ENCODE measurements around the gene CRTC2. TPM values are rescaled to one million over a fixed set of nuclear protein-coding genes. Genes with fewer than 3 reads are reported as not detected.

CRTC2 gene
- total RNA-seq, 1 experiment from 2014 or later, result 15.5 TPM

DNA sequence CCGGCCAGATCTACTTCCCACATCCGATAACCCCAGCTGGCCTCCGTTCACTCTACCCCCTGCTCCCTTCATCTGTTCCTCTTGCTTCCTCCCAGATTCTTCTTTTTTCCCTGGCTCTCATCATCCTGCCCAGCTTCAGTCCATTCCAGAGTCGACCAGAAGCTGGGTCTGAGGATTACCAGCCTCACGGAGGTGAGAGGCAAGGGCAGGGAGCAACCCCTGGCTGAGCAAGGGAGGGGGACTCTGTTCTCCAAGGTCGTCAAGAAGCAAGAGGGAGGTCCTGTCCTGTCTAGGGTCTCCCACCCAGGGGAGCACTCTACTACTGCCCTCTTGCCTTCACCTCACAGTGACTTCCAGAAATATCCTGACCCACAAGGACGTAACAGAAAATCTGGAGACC is 15.1 kb upstream of the CRTC2 start:
- no peak for DNase-seq (ENCODE audit: low spot score)

DNA sequence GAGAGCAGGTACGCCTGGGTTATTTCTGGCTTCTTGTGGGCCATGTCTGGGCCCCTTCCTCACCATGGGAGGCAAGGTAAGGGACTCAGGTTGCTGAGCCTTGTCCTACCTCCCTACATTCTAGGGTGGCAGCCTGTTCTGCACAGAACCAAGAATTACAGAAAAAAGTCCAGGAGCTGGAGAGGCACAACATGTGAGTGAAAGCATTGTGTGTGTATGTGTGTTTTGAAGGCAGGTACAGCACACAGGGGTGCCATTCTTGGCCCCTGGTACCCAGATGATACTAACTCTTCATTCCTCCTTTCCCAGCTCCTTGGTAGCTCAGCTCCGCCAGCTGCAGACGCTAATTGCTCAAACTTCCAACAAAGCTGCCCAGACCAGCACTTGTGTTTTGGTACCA is 14.7 kb upstream of the CRTC2 start:
- DNase-seq (ENCODE audit: low spot score), result no peak

DNA sequence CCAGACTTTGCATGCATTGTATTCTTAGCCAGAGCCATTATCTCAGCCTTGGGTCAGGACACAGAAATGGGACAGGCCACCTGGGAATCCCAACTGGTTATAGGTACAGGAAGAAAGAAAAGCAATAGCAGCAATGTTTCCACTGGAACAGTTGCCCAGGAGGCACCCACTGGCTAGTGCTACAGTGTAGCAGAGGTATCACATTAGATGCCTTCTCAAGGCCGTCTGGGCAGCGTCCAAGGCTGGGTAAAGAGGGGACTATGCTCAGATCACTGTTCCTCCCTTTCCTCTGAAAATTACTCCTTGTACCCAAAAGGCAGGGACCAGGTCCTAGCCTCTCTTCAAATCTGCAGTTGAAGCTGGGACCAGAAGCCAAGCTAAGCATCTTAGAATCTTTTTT is 11.9 kb upstream of the CRTC2 start:
- no peak for DNase-seq (ENCODE audit: low spot score)

DNA sequence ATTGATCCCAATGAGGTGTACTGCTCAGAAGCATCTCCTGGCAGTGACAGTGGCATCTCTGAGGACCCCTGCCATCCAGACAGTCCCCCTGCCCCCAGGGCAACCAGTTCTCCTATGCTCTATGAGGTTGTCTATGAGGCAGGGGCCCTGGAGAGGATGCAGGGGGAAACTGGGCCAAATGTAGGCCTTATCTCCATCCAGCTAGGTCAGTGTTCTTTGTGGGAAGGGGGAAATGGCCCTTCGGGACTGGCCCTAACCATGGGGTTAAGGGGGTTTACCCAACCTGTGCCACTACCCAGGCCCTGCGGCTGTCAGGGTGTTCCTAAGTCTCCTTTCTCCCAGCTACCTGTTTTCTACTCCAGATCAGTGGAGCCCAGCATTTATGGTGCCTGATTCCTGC is 10.6 kb upstream of the CRTC2 start:
- DNase-seq (ENCODE audit: low spot score), result no peak

DNA sequence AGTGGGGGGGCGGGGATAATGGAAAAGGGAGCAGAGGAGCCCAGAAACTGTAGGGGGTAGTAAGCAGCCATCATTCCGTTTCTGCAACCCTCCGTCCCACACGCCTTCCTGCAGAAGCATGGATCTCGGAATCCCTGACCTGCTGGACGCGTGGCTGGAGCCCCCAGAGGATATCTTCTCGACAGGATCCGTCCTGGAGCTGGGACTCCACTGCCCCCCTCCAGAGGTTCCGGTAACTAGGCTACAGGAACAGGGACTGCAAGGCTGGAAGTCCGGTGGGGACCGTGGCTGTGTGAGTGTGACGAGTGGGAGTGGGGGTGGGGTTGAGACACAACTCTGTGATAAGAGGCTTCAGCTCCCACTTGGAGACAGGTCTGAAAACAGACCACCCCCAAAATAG is 10.0 kb upstream of the CRTC2 start:
- no peak for DNase-seq (ENCODE audit: low spot score)

DNA sequence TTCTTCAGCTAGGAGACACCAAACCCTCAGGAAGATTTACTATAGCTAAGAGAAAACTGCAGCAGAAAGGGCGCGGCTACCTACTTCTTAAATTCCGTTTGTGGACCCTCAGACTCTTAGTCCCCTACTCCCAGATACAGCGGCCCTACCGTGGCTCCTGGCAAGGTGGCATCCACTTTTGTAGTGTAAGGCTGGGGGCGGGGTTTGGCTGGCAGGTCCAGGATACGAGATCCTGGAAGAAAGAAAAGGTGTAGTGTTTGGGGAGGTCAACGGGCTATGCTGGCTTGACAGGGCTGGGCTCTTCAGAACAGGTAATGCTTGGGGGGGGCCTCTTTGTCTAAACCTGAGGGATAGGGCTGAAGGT is 9.6 kb upstream of the CRTC2 start:
- no peak for DNase-seq (ENCODE audit: low spot score)

DNA sequence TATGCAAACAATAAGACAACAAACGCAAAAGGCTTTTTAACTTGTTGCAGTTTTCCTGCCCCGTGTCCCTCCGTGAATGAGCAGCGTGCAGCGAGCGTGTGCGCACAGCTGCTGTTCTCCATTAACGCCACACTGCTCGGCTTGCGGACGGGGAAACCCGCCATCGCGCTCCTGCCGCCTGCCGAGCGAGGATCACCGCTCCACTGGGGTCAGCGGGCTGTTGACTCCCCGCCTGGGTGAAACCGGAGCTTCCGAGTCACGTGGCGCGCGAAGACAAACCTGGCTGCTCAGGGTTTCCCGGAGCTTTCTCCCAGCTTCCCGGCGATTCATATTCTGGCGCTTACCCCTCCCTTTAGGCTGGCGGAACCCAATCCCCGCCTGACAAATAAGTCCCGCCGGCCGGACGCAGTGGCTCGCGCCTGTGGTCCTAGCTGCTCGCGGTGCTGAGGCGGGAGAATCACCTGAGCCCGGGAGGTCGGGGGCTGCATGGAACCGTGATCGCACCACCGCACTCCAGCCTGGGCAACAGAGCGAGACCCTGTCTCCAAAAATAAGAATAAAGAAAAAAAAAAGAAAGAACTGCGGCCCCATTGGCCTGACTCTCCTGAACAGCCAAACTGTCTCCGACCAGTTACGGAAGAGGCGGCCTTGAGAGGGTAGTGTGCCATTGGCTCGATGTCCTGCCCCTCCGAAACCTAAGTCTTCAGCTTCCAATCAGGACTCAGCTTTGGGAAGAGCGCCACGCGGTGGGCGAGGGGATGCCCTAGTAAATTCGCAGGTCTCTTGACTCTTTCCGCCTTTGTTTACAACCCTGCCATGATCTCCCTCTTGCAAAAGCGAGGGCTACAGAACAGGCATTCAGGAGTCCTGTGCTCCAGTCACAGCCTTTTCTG is 8.9 kb upstream of the CRTC2 start, which contains the start of gene CREB3L4:
TSS of gene CREB3L4 (plus strand) at position 796 of the 893 bp plus-strand sequence. CDS start 624 bp downstream, outside the sequence.
- DNase-seq (ENCODE audit: low spot score), result peak; percentile 96

DNA sequence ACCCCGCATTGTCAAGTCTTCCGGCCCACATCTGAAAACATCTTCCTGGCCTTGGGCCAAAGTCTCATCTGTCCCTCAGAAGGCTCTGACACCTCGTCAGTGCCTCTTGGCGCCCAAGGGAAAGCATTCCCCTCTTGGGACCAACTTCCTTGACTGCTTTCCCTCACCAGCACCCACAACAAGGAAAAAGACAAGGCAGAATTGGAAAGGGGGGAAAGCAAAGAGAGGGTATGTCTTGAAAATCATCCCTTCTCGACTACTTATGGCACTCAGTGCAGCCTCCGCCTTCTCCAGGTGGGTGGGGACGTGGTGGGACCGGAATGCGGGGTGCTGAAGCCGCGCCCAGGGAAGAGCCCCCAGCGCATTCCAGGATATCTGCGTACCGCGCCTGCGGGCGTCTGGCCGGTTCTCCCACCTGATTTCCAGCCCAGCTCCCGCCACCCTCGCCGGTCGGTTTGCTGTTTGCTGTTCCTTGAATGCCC is 5.5 kb upstream of the CRTC2 start:
- peak; percentile 88 for DNase-seq (ENCODE audit: low spot score)

DNA sequence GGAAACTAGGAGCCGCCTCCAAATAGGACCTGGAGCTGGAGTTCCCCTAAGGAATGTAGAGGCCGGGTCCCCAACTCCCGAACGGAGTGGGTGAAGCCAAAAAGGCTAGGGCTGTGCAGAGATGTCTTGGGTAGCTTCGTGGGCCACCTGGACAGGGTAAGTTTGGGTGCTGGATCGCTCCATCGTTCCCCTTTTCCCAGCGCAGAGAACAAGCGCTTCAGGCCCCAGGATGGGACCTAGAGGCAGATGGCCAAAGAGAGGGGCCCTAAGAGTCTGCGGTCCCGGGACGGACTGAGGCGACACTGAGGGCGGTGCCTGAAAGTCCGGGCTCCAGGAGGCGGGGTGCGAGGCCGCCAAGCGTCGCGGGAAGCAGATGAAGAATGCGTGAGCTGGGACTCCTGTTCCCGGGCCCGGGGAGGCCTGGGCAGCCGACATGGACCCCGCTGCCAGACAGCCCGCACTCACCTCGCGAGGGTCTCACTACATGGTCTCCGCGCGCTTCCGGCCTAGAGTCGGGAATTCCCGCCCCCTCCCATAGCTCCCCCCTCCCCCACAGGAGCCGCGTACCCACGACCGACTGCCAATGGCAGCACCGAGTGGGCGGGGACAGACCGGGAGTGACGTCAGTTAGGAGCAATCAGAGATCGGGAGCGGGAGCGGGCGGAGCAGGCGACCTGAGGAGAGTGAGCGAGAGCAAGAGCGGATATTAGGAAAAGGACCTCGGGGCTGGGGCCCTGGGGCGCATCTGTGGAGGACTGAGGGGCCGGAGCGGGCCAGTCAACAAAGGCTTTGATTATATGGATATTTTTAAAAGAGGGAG is 4.8 kb upstream of the CRTC2 start, which contains the start of gene SLC39A1:
TSS of gene SLC39A1 (minus strand) at position 508 of the 820 bp plus-strand sequence. CDS start 822 bp downstream, outside the sequence.
- peak; percentile 98 for DNase-seq (ENCODE audit: low spot score)

DNA sequence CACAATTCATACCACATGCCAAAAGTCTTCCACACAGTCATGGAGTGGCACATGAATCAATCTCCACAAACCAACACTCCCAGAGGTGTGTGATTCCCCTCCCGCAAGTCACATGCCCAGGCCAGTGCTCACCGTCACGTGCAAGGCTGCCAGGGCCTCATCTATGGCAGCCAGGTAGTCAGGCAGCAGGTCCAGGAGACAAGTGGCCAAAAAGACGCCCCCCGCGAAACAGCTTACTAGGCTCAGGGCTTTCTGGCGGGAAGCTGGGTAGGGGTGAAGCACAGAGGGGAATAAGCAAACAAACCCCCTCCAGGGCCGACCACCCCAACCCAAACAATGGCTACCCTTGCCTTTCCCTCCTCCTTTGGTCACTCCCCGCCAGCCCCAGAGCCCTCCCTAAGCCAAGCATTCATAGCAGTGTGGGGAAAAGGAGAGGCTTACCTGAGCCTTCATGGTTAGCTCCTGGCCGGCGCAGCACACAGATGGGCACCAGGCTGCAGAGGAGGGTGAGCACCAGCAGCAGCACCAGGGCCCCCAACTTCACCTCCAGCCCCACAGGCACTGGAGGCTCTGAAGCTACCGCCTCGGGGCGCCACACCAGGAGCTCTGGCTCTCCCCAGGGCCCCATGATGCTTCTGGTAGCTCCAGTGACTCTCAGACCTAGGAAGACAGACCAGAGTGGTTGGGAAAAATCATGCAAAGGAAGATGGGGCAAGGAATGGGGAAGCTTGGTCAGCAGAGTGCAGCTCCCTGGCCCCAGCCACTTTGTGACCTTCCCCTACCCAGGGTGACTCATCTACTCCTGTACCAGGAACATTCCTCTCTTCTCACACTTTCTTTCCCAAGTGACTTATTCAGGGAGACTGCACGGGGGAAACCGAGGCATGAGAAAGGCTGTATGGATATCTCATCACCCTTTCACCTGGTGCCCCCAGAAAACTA is 3.9 kb upstream of the CRTC2 start:
- DNase-seq (ENCODE audit: low spot score), result peak; percentile 60

DNA sequence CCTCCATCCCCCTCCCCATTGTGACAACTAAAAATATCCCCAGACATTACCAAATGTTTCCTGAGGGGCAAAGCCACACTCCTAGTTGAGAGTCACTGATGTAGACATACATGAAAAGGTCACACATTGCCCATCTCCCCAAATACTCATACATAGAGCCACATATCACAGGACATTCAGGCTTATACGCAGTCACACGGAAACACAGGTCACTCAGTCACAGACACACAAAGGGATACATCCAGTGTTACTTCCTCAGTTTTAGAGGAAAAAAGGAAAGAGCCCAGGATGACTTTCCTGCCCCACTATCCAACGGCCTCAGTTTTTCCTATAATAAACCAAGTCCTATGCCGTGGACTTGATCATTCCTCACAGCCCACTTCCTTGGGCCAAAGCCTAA is 3.0 kb upstream of the CRTC2 start:
- no peak for DNase-seq (ENCODE audit: low spot score)

DNA sequence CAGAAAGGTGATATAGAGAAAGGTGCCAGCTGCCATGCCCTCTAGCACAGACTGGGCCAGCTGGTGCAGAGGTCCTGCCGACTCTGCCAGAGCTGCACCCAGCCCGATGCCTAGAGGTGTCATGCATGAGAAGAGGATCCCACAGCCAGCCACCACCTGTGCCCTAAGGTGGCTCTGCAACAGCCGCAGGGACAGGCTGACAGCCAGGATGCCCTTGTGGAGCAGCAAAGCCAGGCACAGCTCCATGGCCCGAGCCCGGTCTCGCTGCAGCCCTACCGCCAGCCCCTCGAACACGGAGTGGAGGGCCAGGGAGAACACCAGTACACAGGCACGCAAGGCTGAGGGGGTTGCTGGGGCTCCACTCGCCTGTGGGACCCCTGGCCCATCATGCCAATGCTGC is 1.8 kb upstream of the CRTC2 start:
- DNase-seq (ENCODE audit: low spot score), result no peak

DNA sequence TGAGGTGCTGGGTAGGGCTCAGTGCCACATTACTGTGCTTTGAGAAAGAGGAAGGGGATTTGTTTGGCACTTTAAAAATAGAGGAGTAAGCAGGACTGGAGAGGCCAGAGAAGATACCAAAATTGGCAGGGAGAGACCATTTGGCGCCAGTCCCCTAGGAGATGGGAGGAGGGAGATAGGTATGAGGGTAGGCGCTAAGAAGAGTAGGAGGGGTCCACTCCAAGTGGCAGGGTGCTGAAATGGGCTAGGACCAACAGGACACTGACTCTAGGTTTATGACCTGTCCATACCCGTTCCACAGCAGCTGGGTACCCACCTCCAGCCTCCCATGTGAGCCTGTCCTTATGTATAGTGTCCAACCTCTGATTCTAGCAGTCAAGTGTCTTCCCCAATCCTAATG is 1.0 kb upstream of the CRTC2 start:
- no peak for DNase-seq (ENCODE audit: low spot score)

DNA sequence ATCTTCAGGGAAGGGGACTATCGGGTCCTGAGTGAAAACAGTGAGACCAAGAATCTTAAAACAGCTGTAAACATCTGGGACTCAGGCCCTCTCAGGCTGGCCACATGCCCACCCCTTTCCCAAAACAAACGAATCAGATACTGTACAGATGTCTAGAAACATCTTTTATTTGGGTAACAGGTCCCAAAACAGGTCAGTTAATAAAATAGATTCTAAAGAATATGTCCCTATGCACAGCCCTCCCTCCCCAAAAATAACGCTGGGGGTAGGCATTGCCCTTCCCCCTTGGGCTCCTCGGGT is 499 bp upstream of the CRTC2 start:
- DNase-seq (ENCODE audit: low spot score), result no peak

DNA sequence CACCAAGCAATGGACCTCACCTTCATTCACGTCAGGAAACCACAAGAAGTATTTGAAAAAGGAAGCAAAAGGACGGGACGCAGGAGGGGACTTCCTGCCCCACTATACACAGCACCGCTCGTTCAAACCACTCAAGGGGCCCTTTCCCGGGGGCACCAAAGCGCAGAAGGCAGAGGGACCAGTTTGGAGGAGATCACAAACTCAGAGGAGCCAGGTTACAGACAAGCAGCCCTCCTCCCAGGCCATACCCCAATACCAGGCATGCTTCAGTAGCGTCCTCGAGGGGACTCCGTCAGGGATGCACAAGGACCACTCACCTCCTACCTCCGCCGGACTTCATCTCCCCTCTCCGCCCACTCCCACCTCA is 685 bp downstream of the CRTC2 start:
- no peak for DNase-seq (ENCODE audit: low spot score)

DNA sequence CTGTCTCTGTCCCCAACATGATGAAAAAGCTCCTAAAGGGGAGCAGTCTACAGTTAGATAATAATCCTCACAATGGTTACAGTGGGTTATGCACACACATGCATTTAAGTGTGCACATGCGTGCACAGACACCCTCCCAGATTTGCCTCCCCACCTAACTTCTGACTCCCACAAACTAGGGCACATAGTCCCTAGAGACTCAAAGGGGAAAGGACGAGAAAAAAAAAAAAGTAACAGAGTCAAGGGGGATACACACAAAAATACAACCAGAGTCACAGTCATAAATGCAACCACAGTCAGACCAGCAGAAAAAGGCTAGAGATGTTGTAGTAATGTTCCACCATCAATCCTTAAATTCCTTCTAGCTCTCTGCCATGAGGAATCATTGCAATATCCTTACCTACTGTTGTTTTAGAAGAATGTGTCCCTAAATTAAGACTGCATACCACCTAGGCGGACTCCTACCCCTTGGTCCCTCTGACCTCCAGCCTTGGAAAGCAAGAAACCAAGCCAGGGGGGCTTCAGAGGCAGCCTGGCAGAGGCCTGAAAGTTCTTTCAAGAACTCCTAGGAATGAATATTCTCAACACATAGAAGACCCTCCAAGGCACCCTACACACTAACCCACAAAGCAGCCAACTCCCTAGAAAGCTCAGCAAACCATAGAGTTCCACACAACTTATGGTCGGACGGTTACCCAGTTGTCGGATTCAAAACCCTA is 1.3 kb downstream of the CRTC2 start:
- no peak for DNase-seq (ENCODE audit: low spot score)

DNA sequence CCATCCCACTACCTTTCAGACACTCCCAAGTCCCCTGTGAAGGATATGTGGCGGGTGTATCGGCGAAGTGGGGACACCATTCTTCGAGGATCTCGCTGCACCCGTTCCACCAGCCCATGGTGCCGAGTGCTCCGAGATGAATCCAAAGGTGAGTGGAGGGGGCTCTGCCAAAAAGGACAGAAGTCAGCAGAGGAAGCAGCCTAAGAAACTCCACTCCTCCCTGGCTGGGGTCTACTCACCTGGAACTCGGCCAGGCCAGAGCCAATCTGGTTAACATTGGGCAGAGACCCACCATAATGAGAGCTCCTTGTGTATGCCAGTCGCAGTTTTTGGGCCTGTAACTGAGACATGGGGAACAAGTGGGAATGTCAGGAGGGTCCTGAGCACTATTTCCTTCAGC is 3.6 kb downstream of the CRTC2 start:
- no peak for DNase-seq (ENCODE audit: low spot score)

DNA sequence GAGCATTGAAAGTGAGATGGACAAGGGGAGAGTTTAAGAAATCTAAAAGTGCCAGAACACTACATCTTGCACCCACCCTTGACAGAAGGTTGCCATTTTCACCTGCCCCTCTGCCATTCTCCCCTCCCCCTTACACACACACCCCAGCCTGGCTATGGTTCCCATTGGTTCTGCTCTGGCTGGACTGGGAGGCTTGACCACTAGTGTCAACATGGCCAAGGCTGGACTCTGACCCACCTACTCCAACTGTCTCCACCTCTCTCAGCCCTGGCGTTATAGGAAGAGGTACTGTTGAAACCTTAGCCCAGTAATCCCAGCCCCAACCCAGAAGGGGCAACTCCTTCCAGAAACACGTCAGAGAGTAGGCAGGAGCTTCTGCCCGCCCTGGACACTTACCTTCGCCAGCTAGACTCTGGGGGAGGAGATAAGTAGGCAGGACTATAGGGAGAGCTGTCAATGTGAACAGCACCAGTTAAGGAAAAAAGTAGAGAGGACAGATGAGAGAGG is 4.5 kb downstream of the CRTC2 start:
- DNase-seq (ENCODE audit: low spot score), result no peak

DNA sequence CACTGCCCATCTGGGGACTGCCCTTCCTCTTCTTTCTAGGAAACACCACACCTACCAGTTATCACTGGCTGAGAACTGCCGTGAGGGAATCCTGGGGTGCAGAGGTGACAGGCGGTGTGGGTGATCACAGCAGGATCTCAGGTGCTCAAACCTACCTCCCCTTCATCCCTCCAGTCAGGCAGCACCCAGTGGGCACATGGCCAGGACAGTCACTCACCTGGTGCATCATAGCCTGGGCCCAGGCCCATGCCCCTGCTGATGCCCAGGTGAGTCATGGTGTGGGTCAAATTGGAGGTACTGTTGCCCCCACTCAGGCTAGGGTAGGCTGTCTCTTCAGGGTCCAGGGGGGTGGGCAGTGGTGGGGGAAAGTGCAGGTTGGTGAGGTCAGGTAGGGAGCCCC is 6.6 kb downstream of the CRTC2 start:
- DNase-seq (ENCODE audit: low spot score), result no peak

DNA sequence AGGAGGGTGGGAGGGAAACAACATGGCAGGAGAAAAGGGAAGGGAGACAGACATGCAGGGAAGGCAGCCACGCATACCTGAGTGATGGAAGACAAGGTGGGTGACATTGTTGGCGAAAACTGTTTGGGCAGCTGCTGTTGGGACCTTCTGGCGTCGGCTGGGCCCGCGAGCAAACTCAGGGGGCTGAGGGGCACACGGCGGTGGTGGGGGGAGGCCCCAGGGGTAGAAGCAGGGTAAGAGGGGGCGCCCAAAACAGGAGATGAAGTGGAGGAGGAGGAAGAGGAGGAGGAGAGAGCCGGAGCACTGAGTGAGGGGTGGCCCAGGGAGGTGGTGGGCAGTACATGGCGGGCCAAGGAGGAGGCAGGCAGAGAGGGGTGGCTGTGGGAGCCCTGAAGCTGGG is 7.2 kb downstream of the CRTC2 start:
- DNase-seq (ENCODE audit: low spot score), result no peak

All from HT-29 (cell line).